ENCODE measurements around the gene ASIC3.
"Not testable (repeated sequence)": the region's sequence is repeated elsewhere in the genome, so short reads cannot be mapped to it uniquely, and the experiment has no call there.

ASIC3 gene

GRCh38 chr7:151024435-151025056 is 23.8 kb upstream of the ASIC3 start, which contains the start of gene ATG9B:
Gene ATG9B (minus strand): TSS chr7:151024494. CDS start chr7:151024423, 71 bp downstream.
- Mint-ChIP-seq H3K4me1 (peaks cover 16% of the 10 kb centered on the region), H3K4me3 (no peak within 1 kb of the TSS), H3K27me3 (no peaks in the 10 kb centered on the region), H3K36me3 (peaks cover 3% of the 10 kb centered on the region), H3K27ac (no peak within 1 kb of the TSS), H3K9me3 (no peaks in the 10 kb centered on the region)

GRCh38 chr7:151025924-151026671 is 22.2 kb upstream of the ASIC3 start:
- H3K4me3 Mint-ChIP-seq, result no peak overlapping the region
- H3K27me3 Mint-ChIP-seq, result no peaks in the 10 kb centered on the region
- no peaks in the 10 kb centered on the region for H3K9me3 Mint-ChIP-seq
- H3K27ac Mint-ChIP-seq, result no peak overlapping the region
- peaks cover 21% of the 10 kb centered on the region for H3K4me1 Mint-ChIP-seq
- peaks cover 3% of the 10 kb centered on the region for H3K36me3 Mint-ChIP-seq

- not testable (repeated sequence) for H3K9me3 Mint-ChIP-seq
- peaks cover 28% of the 10 kb centered on the region for H3K4me1 Mint-ChIP-seq
- peak overlapping the region; percentile 94 for H3K4me3 Mint-ChIP-seq
These were observed 21.3 kb upstream of the ASIC3 start for GRCh38 chr7:151026771-151027727.

GRCh38 chr7:151027728-151028130 is 20.6 kb upstream of the ASIC3 start:
- Mint-ChIP-seq H3K27ac (peak overlapping the region; percentile 95), H3K4me1 (peaks cover 31% of the 10 kb centered on the region), H3K4me3 (peak overlapping the region; percentile 94)
- not testable (repeated sequence) for H3K27me3 Mint-ChIP-seq, H3K36me3 Mint-ChIP-seq, H3K9me3 Mint-ChIP-seq

More at GRCh38 chr7:151026771-151027727, 21.3 kb upstream of the ASIC3 start:
- H3K36me3 Mint-ChIP-seq, H3K27me3 Mint-ChIP-seq: not testable (repeated sequence)
- H3K27ac Mint-ChIP-seq, result peak overlapping the region; percentile 95

GRCh38 chr7:151028131-151028947 is 20.0 kb upstream of the ASIC3 start, which contains the start of gene ABCB8:
Gene ABCB8 (plus strand): TSS chr7:151028450. CDS start chr7:151028516, 66 bp downstream.
- Mint-ChIP-seq H3K36me3 (peaks cover 3% of the 10 kb centered on the region), H3K4me1 (peaks cover 31% of the 10 kb centered on the region), H3K4me3 (peak within 1 kb of the TSS; percentile 94), H3K27ac (peak within 1 kb of the TSS; percentile 95), H3K27me3 (no peaks in the 10 kb centered on the region), H3K9me3 (no peaks in the 10 kb centered on the region)

GRCh38 chr7:151028948-151029501 is 19.3 kb upstream of the ASIC3 start:
- Mint-ChIP-seq H3K36me3 (peaks cover 3% of the 10 kb centered on the region), H3K4me1 (peaks cover 31% of the 10 kb centered on the region), H3K27me3 (no peaks in the 10 kb centered on the region), H3K9me3 (no peaks in the 10 kb centered on the region), H3K27ac (peak overlapping the region; percentile 95), H3K4me3 (peak overlapping the region; percentile 94)

GRCh38 chr7:151031011-151031410 is 17.3 kb upstream of the ASIC3 start:
- no peaks in the 10 kb centered on the region for H3K9me3 Mint-ChIP-seq
- H3K4me3 Mint-ChIP-seq, result no peak overlapping the region
- H3K27ac Mint-ChIP-seq, result no peak overlapping the region
- H3K4me1 Mint-ChIP-seq, result peaks cover 31% of the 10 kb centered on the region
- H3K36me3 Mint-ChIP-seq, result peaks cover 3% of the 10 kb centered on the region
- no peaks in the 10 kb centered on the region for H3K27me3 Mint-ChIP-seq

GRCh38 chr7:151032936-151033863 is 15.1 kb upstream of the ASIC3 start:
- H3K9me3 Mint-ChIP-seq, result no peaks in the 10 kb centered on the region
- no peak overlapping the region for H3K27ac Mint-ChIP-seq
- H3K36me3 Mint-ChIP-seq, result peaks cover 4% of the 10 kb centered on the region
- H3K4me3 Mint-ChIP-seq, result no peak overlapping the region
- peaks cover 23% of the 10 kb centered on the region for H3K4me1 Mint-ChIP-seq
- H3K27me3 Mint-ChIP-seq, result no peaks in the 10 kb centered on the region

- Mint-ChIP-seq H3K9me3 (no peaks in the 10 kb centered on the region), H3K4me1 (peaks cover 23% of the 10 kb centered on the region), H3K4me3 (no peak overlapping the region), H3K27me3 (no peaks in the 10 kb centered on the region), H3K27ac (no peak overlapping the region), H3K36me3 (peaks cover 2% of the 10 kb centered on the region)
These were observed 14.5 kb upstream of the ASIC3 start for GRCh38 chr7:151033864-151034249.

GRCh38 chr7:151034312-151035025 is 13.9 kb upstream of the ASIC3 start:
- H3K9me3 Mint-ChIP-seq, result no peaks in the 10 kb centered on the region
- no peak overlapping the region for H3K4me3 Mint-ChIP-seq
- H3K4me1 Mint-ChIP-seq, result peaks cover 25% of the 10 kb centered on the region
- no peaks in the 10 kb centered on the region for H3K27me3 Mint-ChIP-seq
- no peak overlapping the region for H3K27ac Mint-ChIP-seq
- H3K36me3 Mint-ChIP-seq, result peaks cover 4% of the 10 kb centered on the region

- no peak overlapping the region for H3K4me3 Mint-ChIP-seq
- H3K27ac Mint-ChIP-seq, result no peak overlapping the region
- H3K27me3 Mint-ChIP-seq, result no peaks in the 10 kb centered on the region
- H3K36me3 Mint-ChIP-seq, result peaks cover 4% of the 10 kb centered on the region
- no peaks in the 10 kb centered on the region for H3K9me3 Mint-ChIP-seq
- H3K4me1 Mint-ChIP-seq, result peaks cover 28% of the 10 kb centered on the region
These were observed 13.2 kb upstream of the ASIC3 start for GRCh38 chr7:151035026-151035717.

- H3K9me3 Mint-ChIP-seq, result no peaks in the 10 kb centered on the region
These were observed 12.4 kb upstream of the ASIC3 start for GRCh38 chr7:151035902-151036301.

More at GRCh38 chr7:151035902-151036301, 12.4 kb upstream of the ASIC3 start:
- Mint-ChIP-seq H3K36me3 (peaks cover 4% of the 10 kb centered on the region), H3K27me3 (no peaks in the 10 kb centered on the region), H3K4me1 (peaks cover 28% of the 10 kb centered on the region), H3K4me3 (no peak overlapping the region), H3K27ac (no peak overlapping the region)
